ENCODE results near the gene GRID1. TPM values are rescaled to one million over a fixed set of nuclear protein-coding genes. Genes with fewer than 3 reads are reported as not detected.

Gene GRID1
- polyA plus RNA-seq, 1 donor from 2014 or later, result not detected

- no peaks in the 10 kb centered on the region for H3K4me1 Mint-ChIP-seq
- H3K27ac Mint-ChIP-seq, result no peak overlapping the region
- peaks cover 5% of the 10 kb centered on the region for H3K27me3 Mint-ChIP-seq
- no peaks in the 10 kb centered on the region for H3K9me3 Mint-ChIP-seq
- H3K36me3 Mint-ChIP-seq, result peaks cover 2% of the 10 kb centered on the region
- H3K4me3 Mint-ChIP-seq, result peak overlapping the region in 1 of 4 donors; percentile 68
Observed at GRCh38 chr10:86300399-86300925, 66.1 kb downstream of the GRID1 start.

GRCh38 chr10:86299562-86299961 lies 67.0 kb downstream of the GRID1 start:
- H3K36me3 Mint-ChIP-seq, result peaks cover 2% of the 10 kb centered on the region

GRCh38 chr10:86298501-86299001 lies 68.0 kb downstream of the GRID1 start:
- Mint-ChIP-seq H3K27me3 (peaks cover 8% of the 10 kb centered on the region), H3K4me3 (no peak overlapping the region), H3K36me3 (peaks cover 2% of the 10 kb centered on the region), H3K27ac (no peak overlapping the region), H3K4me1 (peaks cover 0 to 2% (median 0%) of the 10 kb centered on the region in 3 donors), H3K9me3 (no peaks in the 10 kb centered on the region)

More at GRCh38 chr10:86299562-86299961, 67.0 kb downstream of the GRID1 start:
- Mint-ChIP-seq H3K9me3 (no peaks in the 10 kb centered on the region), H3K4me1 (peaks cover 0 to 1% (median 0%) of the 10 kb centered on the region in 3 donors), H3K27ac (no peak overlapping the region), H3K27me3 (peaks cover 8% of the 10 kb centered on the region), H3K4me3 (no peak overlapping the region)

GRCh38 chr10:86295791-86296190 lies 70.8 kb downstream of the GRID1 start:
- no peak overlapping the region for H3K4me3 Mint-ChIP-seq
- H3K36me3 Mint-ChIP-seq, result peaks cover 2% of the 10 kb centered on the region
- H3K27me3 Mint-ChIP-seq, result peaks cover 7% of the 10 kb centered on the region
- peaks cover 0 to 2% (median 0%) of the 10 kb centered on the region in 3 donors for H3K4me1 Mint-ChIP-seq
- peaks cover 0 to 2% (median 0%) of the 10 kb centered on the region in 3 donors for H3K9me3 Mint-ChIP-seq
- no peak overlapping the region for H3K27ac Mint-ChIP-seq

- peaks cover 0 to 2% (median 0%) of the 10 kb centered on the region in 3 donors for H3K9me3 Mint-ChIP-seq
- peaks cover 0 to 2% (median 0%) of the 10 kb centered on the region in 3 donors for H3K4me1 Mint-ChIP-seq
- peaks cover 2% of the 10 kb centered on the region for H3K36me3 Mint-ChIP-seq
- no peak overlapping the region for H3K4me3 Mint-ChIP-seq
- peaks cover 4% of the 10 kb centered on the region for H3K27me3 Mint-ChIP-seq
- H3K27ac Mint-ChIP-seq, result no peak overlapping the region
Observed at GRCh38 chr10:86295351-86295750, 71.2 kb downstream of the GRID1 start.

- peaks cover 4% of the 10 kb centered on the region for H3K27me3 Mint-ChIP-seq
- H3K27ac Mint-ChIP-seq, result no peak overlapping the region
- peaks cover 0 to 2% (median 0%) of the 10 kb centered on the region in 3 donors for H3K4me1 Mint-ChIP-seq
- peaks cover 0 to 2% (median 0%) of the 10 kb centered on the region in 3 donors for H3K9me3 Mint-ChIP-seq
- H3K4me3 Mint-ChIP-seq, result no peak overlapping the region
- H3K36me3 Mint-ChIP-seq, result no peaks in the 10 kb centered on the region
Observed at GRCh38 chr10:86294346-86295265, 72.0 kb downstream of the GRID1 start.

- H3K4me1 Mint-ChIP-seq, result peaks cover 0 to 3% (median 0%) of the 10 kb centered on the region in 3 donors
- H3K4me3 Mint-ChIP-seq, result no peak overlapping the region
Observed at GRCh38 chr10:86293396-86293791, 73.2 kb downstream of the GRID1 start.

GRCh38 chr10:86292462-86293395 lies 73.9 kb downstream of the GRID1 start:
- H3K4me1 Mint-ChIP-seq, result peaks cover 0 to 3% (median 0%) of the 10 kb centered on the region in 3 donors
- no peak overlapping the region for H3K27ac Mint-ChIP-seq
- peaks cover 0 to 3% (median 0%) of the 10 kb centered on the region in 3 donors for H3K9me3 Mint-ChIP-seq
- H3K36me3 Mint-ChIP-seq, result no peaks in the 10 kb centered on the region
- no peak overlapping the region for H3K4me3 Mint-ChIP-seq
- peaks cover 10% of the 10 kb centered on the region for H3K27me3 Mint-ChIP-seq

More at GRCh38 chr10:86293396-86293791, 73.2 kb downstream of the GRID1 start:
- Mint-ChIP-seq H3K36me3 (no peaks in the 10 kb centered on the region), H3K9me3 (peaks cover 0 to 3% (median 0%) of the 10 kb centered on the region in 3 donors), H3K27me3 (peaks cover 6% of the 10 kb centered on the region), H3K27ac (no peak overlapping the region)

GRCh38 chr10:86291616-86292340 lies 74.8 kb downstream of the GRID1 start:
- Mint-ChIP-seq H3K27ac (peak overlapping the region in 1 of 3 donors; percentile 76), H3K27me3 (peaks cover 16% of the 10 kb centered on the region), H3K4me3 (no peak overlapping the region), H3K36me3 (no peaks in the 10 kb centered on the region), H3K4me1 (peaks cover 0 to 3% (median 0%) of the 10 kb centered on the region in 3 donors), H3K9me3 (peaks cover 0 to 3% (median 0%) of the 10 kb centered on the region in 3 donors)

GRCh38 chr10:86290933-86291615 lies 75.5 kb downstream of the GRID1 start:
- peaks cover 0 to 3% (median 0%) of the 10 kb centered on the region in 3 donors for H3K9me3 Mint-ChIP-seq
- H3K4me3 Mint-ChIP-seq, result no peak overlapping the region
- H3K27ac Mint-ChIP-seq, result peak overlapping the region in 1 of 3 donors; percentile 76
- peaks cover 19% of the 10 kb centered on the region for H3K27me3 Mint-ChIP-seq
- no peaks in the 10 kb centered on the region for H3K36me3 Mint-ChIP-seq
- H3K4me1 Mint-ChIP-seq, result peaks cover 0 to 3% (median 0%) of the 10 kb centered on the region in 3 donors

GRCh38 chr10:86289577-86289868 lies 77.1 kb downstream of the GRID1 start:
- H3K27ac Mint-ChIP-seq, result no peak overlapping the region
- peaks cover 0 to 1% (median 0%) of the 10 kb centered on the region in 3 donors for H3K4me1 Mint-ChIP-seq
- no peaks in the 10 kb centered on the region for H3K36me3 Mint-ChIP-seq
- H3K9me3 Mint-ChIP-seq, result peaks cover 0 to 3% (median 0%) of the 10 kb centered on the region in 3 donors
- peaks cover 19% of the 10 kb centered on the region for H3K27me3 Mint-ChIP-seq
- no peak overlapping the region for H3K4me3 Mint-ChIP-seq

- H3K27me3 Mint-ChIP-seq, result peaks cover 19% of the 10 kb centered on the region
- peaks cover 0 to 3% (median 0%) of the 10 kb centered on the region in 3 donors for H3K4me1 Mint-ChIP-seq
- no peaks in the 10 kb centered on the region for H3K36me3 Mint-ChIP-seq
- H3K9me3 Mint-ChIP-seq, result peaks cover 0 to 3% (median 0%) of the 10 kb centered on the region in 3 donors
- no peak overlapping the region for H3K27ac Mint-ChIP-seq
- no peak overlapping the region for H3K4me3 Mint-ChIP-seq
Observed at GRCh38 chr10:86288695-86289576, 77.7 kb downstream of the GRID1 start.
